Thyroid gland (tissue), 4 donors: ENCODE results near the gene DDX39B. TPM values are rescaled to one million over a fixed set of nuclear protein-coding genes. Genes with fewer than 3 reads are reported as not detected.

Source experiments
- DNase-seq, 2 donors: peaks; one replicate each; pipeline ENCODE4 v3.0.0-alpha.2; 2019
- H3K27ac ChIP-seq, 3 donors: fragments of 200-600 bp; sonication (generic); 1 replicate in 2 of 3; 2 replicates in 1 of 3; pipeline ENCODE4 v1.5.1; 2016 to 2019; ENCODE audit warnings: mild to moderate bottlenecking in 1 of 3, moderate library complexity in 1 of 3
- H3K27me3 ChIP-seq: fragments of 200-600 bp; sonication (generic); one replicate; pipeline ENCODE4 v1.5.1; 2019
- H3K36me3 ChIP-seq, 2 donors: fragments of 200-600 bp; sonication (generic); one replicate each; pipeline ENCODE4 v1.5.1; 2016 to 2019
- H3K4me1 ChIP-seq, 2 donors: fragments of 200-600 bp; sonication (generic); one replicate each; pipeline ENCODE4 v1.5.1; 2017 to 2019
- H3K4me3 ChIP-seq, 3 donors: fragments of 200-600 bp; sonication (generic); replicated peaks in 1 of 3; 1 replicate in 2 of 3; 2 replicates in 1 of 3; pipeline ENCODE4 v1.5.1; 2016; ENCODE audit warnings: mild to moderate bottlenecking in 1 of 3
- H3K9me3 ChIP-seq: fragments of 200-600 bp; sonication (generic); one replicate; pipeline ENCODE4 v1.5.1; 2017
- POLR2A ChIP-seq, 2 donors: fragments of 450-650 bp; IDR thresholded peaks; one replicate each; pipeline ENCODE4 v1.6.1; 2017; ENCODE audit warnings: antibody characterized with exemption in 2 of 2, mild to moderate bottlenecking in 2 of 2, moderate library complexity in 1 of 2
- WGBS, 2 donors: methylation state at CpG; one replicate each; pipeline ENCODE4 v1.1.5; 2017; 5-methylcytosine and 5-hydroxymethylcytosine counted together
- intact Hi-C: fragments of 100-400 bp; cut with DNase I; formaldehyde crosslinking; loops from one replicate; pipeline ENCODE4 v1.15.1; 2023
- total RNA-seq, 4 donors: library from RNA; depleted of rRNA; stranded (reverse); fragments of >200 nt; gene quantifications; one replicate each; pipeline ENCODE4 v1.2.3, GENCODE V29; 2016
- TF ChIP-seq, protein P1 (sequence below), 6 experiments: fragments of 200-600 bp in 3 of 6; fragments of 450-650 bp in 3 of 6; sonication (generic) in 3 of 6; IDR thresholded peaks; one replicate each; pipeline ENCODE4 v1.5.1; 2016 to 2019; ENCODE audit warnings: antibody characterized with exemption in 6 of 6, mild to moderate bottlenecking in 2 of 6, inconsistent platforms in 1 of 6, moderate library complexity in 1 of 6

The DDX39B gene
- total RNA-seq, 4 donors from 2014 or later = 296 to 339 (median 314) TPM

- Histone ChIP-seq H3K27ac (no peak overlapping the region), H3K36me3 (peaks cover 87 to 95% of the 10 kb centered on the region in 2 donors), H3K4me3 (no peak overlapping the region), H3K9me3 (no peaks in the 10 kb centered on the region), H3K4me1 (peaks cover 17 to 19% of the 10 kb centered on the region in 2 donors), H3K27me3 (no peaks in the 10 kb centered on the region)
- intact Hi-C loops = no loop called here
- no peak for DNase-seq
- WGBS, 2 donors = 34 to 43% methylated on average over 2 of the region's 2 CpGs
- TF ChIP-seq POLR2A (IDR thresholded peaks at IDR 0.05) = no peak
- TF ChIP-seq, protein P1, sequence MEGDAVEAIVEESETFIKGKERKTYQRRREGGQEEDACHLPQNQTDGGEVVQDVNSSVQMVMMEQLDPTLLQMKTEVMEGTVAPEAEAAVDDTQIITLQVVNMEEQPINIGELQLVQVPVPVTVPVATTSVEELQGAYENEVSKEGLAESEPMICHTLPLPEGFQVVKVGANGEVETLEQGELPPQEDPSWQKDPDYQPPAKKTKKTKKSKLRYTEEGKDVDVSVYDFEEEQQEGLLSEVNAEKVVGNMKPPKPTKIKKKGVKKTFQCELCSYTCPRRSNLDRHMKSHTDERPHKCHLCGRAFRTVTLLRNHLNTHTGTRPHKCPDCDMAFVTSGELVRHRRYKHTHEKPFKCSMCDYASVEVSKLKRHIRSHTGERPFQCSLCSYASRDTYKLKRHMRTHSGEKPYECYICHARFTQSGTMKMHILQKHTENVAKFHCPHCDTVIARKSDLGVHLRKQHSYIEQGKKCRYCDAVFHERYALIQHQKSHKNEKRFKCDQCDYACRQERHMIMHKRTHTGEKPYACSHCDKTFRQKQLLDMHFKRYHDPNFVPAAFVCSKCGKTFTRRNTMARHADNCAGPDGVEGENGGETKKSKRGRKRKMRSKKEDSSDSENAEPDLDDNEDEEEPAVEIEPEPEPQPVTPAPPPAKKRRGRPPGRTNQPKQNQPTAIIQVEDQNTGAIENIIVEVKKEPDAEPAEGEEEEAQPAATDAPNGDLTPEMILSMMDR (IDR thresholded peaks at IDR 0.05) = no peak
Measured at GRCh38 chr6:31535538-31536324, 6.1 kb downstream of the DDX39B start.

DNA sequence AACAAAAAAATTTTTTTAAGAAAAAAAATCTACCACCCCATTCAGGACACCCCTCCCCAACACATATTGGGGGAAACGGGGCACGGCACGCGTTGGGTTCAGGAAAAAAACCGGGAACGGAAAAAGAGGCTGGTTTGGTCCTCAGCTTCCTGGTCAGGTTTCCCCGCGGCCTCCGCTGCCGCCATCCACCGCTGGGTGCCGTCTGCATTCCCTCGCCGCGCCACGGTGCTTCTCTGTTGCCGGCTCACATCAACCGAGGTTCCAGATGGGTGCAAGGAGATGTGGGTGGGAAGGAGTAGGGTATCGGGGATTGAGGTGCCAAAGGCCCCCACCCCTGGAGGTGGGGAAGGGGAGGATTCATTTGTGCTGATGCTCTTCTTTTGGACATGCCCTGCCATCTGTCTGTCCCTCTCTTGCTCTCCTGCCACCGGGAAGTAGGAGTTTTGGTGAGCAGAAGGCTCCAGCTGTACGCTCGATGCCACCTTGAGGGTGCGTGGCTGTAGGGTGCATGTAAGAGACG lies 7.2 kb downstream of the DDX39B start:
- H3K27me3 ChIP-seq = no peaks in the 10 kb centered on the region
- no peak for DNase-seq
- peaks cover 91 to 97% of the 10 kb centered on the region in 2 donors for H3K36me3 ChIP-seq
- H3K9me3 ChIP-seq = no peaks in the 10 kb centered on the region
- 90 to 91% methylated on average over 24 of the region's 24 CpGs for WGBS, 2 donors
- TF ChIP-seq, protein P1 (IDR thresholded peaks at IDR 0.05) = no peak
- TF ChIP-seq POLR2A (IDR thresholded peaks at IDR 0.05) = no peak
- H3K4me3 ChIP-seq = no peak overlapping the region
- H3K4me1 ChIP-seq = peaks cover 6 to 8% of the 10 kb centered on the region in 2 donors
- no peak overlapping the region for H3K27ac ChIP-seq
- intact Hi-C loops = no loop called here

- H3K27me3 ChIP-seq = no peaks in the 10 kb centered on the region
- H3K4me1 ChIP-seq = peaks cover under 1 to 2% of the 10 kb centered on the region in 2 donors
- H3K27ac ChIP-seq = no peak overlapping the region
- no peak for DNase-seq
- intact Hi-C loops = no loop called here
- no peak overlapping the region for H3K4me3 ChIP-seq
- H3K36me3 ChIP-seq = peaks cover 87 to 94% of the 10 kb centered on the region in 2 donors
- H3K9me3 ChIP-seq = no peaks in the 10 kb centered on the region
- no peak for TF ChIP-seq POLR2A (IDR thresholded peaks at IDR 0.05)
- TF ChIP-seq, protein P1 (IDR thresholded peaks at IDR 0.05) = no peak
- 92 to 93% methylated on average over 6 of the region's 6 CpGs for WGBS, 2 donors
Measured at GRCh38 chr6:31534011-31534410, 7.8 kb downstream of the DDX39B start.

- no peaks in the 10 kb centered on the region for H3K27me3 ChIP-seq
- 88 to 100% methylated on average over 1 of the region's 1 CpG for WGBS, 2 donors
- peaks cover 83 to 89% of the 10 kb centered on the region in 2 donors for H3K36me3 ChIP-seq
Measured at GRCh38 chr6:31533455-31533841, 8.4 kb downstream of the DDX39B start.

More at GRCh38 chr6:31533455-31533841, 8.4 kb downstream of the DDX39B start:
- DNase-seq = no peak
- intact Hi-C loops = no loop called here
- Histone ChIP-seq H3K9me3 (no peaks in the 10 kb centered on the region), H3K27ac (no peak overlapping the region), H3K4me3 (no peak overlapping the region), H3K4me1 (no peaks in the 10 kb centered on the region)
- TF ChIP-seq, protein P1 (IDR thresholded peaks at IDR 0.05) = no peak
- no peak for TF ChIP-seq POLR2A (IDR thresholded peaks at IDR 0.05)
